WTC11 (cell line): ENCODE results near the gene SYNM. TPM values are rescaled to one million over a fixed set of nuclear protein-coding genes. Genes with fewer than 3 reads are reported as not detected.

ENCODE experiments used
- ATAC-seq: fragments of 200-7000 bp; cut with Tn5 transposase; 2 replicates; pipeline ENCODE4 v1.10.0; 2021; ENCODE audit warnings: mild to moderate bottlenecking, moderate library complexity
- CTCF ChIA-PET: fragments of 300-600 bp; sonication (Branson Sonifier 250); formaldehyde crosslinking; loops from one replicate; lab custom pipeline; 2021; ENCODE audit warnings: antibody characterized with exemption; lab: Charles Lee
- POLR2A ChIA-PET: fragments of 350-600 bp; sonication (Branson Sonifier 250); formaldehyde crosslinking; loops from one replicate; lab custom pipeline; 2021; ENCODE audit warnings: antibody characterized with exemption; lab: Charles Lee
- DNase-seq: peaks from one replicate; pipeline ENCODE4 v3.0.0; 2021; ENCODE audit warnings: low spot score
- H3K27ac Mint-ChIP-seq: 2 replicates; pipeline ENCODE4 v1.8.0; 2021; ENCODE audit warnings: mixed read lengths
- H3K27me3 Mint-ChIP-seq: 2 replicates; pipeline ENCODE4 v1.8.0; 2021; ENCODE audit warnings: low read depth, mild to moderate bottlenecking, moderate library complexity, mixed read lengths
- H3K36me3 Mint-ChIP-seq: 2 replicates; pipeline ENCODE4 v1.8.0; 2021; ENCODE audit warnings: mixed read lengths
- H3K4me1 Mint-ChIP-seq: 2 replicates; pipeline ENCODE4 v1.8.0; 2022; ENCODE audit warnings: mixed read lengths
- H3K4me3 Mint-ChIP-seq: 2 replicates; pipeline ENCODE4 v1.8.0; 2021; ENCODE audit warnings: mild to moderate bottlenecking, moderate library complexity, mixed read lengths
- H3K9me3 Mint-ChIP-seq: 2 replicates; pipeline ENCODE4 v1.8.0; 2021; ENCODE audit warnings: mixed read lengths
- CREB1 ChIP-seq: sonication (generic); formaldehyde crosslinking; IDR thresholded peaks from 2 replicates; pipeline ENCODE4 v1.8.0; 2023; ENCODE audit warnings: mild to moderate bottlenecking, missing genetic modification reagents
- ELF4 ChIP-seq: sonication (generic); formaldehyde crosslinking; IDR thresholded peaks from 2 replicates; pipeline ENCODE4 v1.8.1; 2022; ENCODE audit warnings: low read depth, mild to moderate bottlenecking, moderate library complexity, missing genetic modification reagents
- ETV6 ChIP-seq: sonication (generic); formaldehyde crosslinking; IDR thresholded peaks from 2 replicates; pipeline ENCODE4 v1.8.1; 2022; ENCODE audit warnings: mild to moderate bottlenecking, missing genetic modification reagents
- IRF2 ChIP-seq: sonication (generic); formaldehyde crosslinking; IDR thresholded peaks from 2 replicates; pipeline ENCODE4 v1.8.0; 2022; ENCODE audit warnings: low read depth, missing genetic modification reagents, borderline replicate concordance
- JUN ChIP-seq: sonication (generic); formaldehyde crosslinking; IDR thresholded peaks from 2 replicates; pipeline ENCODE4 v1.8.0; 2023; ENCODE audit warnings: mild to moderate bottlenecking, missing genetic modification reagents
- MLX ChIP-seq: sonication (generic); formaldehyde crosslinking; IDR thresholded peaks from 2 replicates; pipeline ENCODE4 v1.8.1; 2023; ENCODE audit warnings: mild to moderate bottlenecking, missing genetic modification reagents, moderate library complexity
- MXD4 ChIP-seq: fragments of 250-450 bp; sonication (Bioruptor Pico); IDR thresholded peaks from 2 replicates; pipeline ENCODE4 v1.8.0; 2021; ENCODE audit warnings: mild to moderate bottlenecking, moderate library complexity, borderline replicate concordance
- MYBL2 ChIP-seq: sonication (generic); formaldehyde crosslinking; IDR thresholded peaks from 2 replicates; pipeline ENCODE4 v1.8.1; 2023; ENCODE audit warnings: mild to moderate bottlenecking, moderate library complexity, missing genetic modification reagents
- NFATC4 ChIP-seq: fragments of 250-450 bp; sonication (Bioruptor Pico); IDR thresholded peaks from 2 replicates; pipeline ENCODE4 v1.9.0; 2021; ENCODE audit warnings: mild to moderate bottlenecking
- TP53 ChIP-seq: sonication (generic); formaldehyde crosslinking; IDR thresholded peaks from 2 replicates; pipeline ENCODE4 v1.8.1; 2023; ENCODE audit warnings: mild to moderate bottlenecking, missing genetic modification reagents
- ZBTB21 ChIP-seq: sonication (generic); formaldehyde crosslinking; IDR thresholded peaks from 2 replicates; pipeline ENCODE4 v1.8.1; 2023; ENCODE audit warnings: mild to moderate bottlenecking, missing genetic modification reagents, borderline replicate concordance
- ZBTB43 ChIP-seq: sonication (generic); formaldehyde crosslinking; IDR thresholded peaks from 2 replicates; pipeline ENCODE4 v1.8.1; 2023; ENCODE audit warnings: mild to moderate bottlenecking, missing genetic modification reagents
- ZNF121 ChIP-seq: sonication (generic); formaldehyde crosslinking; IDR thresholded peaks from 2 replicates; pipeline ENCODE4 v1.8.0; 2023; ENCODE audit warnings: missing genetic modification reagents
- ZNF219 ChIP-seq: sonication (generic); formaldehyde crosslinking; IDR thresholded peaks from 2 replicates; pipeline ENCODE4 v1.8.0; 2023; ENCODE audit warnings: missing genetic modification reagents, mild to moderate bottlenecking, borderline replicate concordance
- ZNF232 ChIP-seq: sonication (generic); formaldehyde crosslinking; IDR thresholded peaks from 2 replicates; pipeline ENCODE4 v1.8.0; 2022; ENCODE audit warnings: mild to moderate bottlenecking, missing genetic modification reagents
- ZNF416 ChIP-seq: fragments of 250-450 bp; sonication (Bioruptor Pico); IDR thresholded peaks from 2 replicates; pipeline ENCODE4 v1.9.0; 2021; ENCODE audit warnings: mild to moderate bottlenecking, inconsistent platforms
- total RNA-seq: library from RNA; stranded (reverse); gene quantifications from 3 replicates; pipeline ENCODE4 v1.2.3, GENCODE V29; 2021
- TF ChIP-seq, protein P1 (sequence below): fragments of 250-450 bp; sonication (Bioruptor Pico); IDR thresholded peaks from 2 replicates; pipeline ENCODE4 v1.9.0; 2021; ENCODE audit warnings: moderate library complexity, mild to moderate bottlenecking, inconsistent platforms, borderline replicate concordance
- TF ChIP-seq, protein P2 (sequence below): sonication (generic); formaldehyde crosslinking; IDR thresholded peaks from 2 replicates; pipeline ENCODE4 v1.8.1; 2023; ENCODE audit warnings: mild to moderate bottlenecking, missing genetic modification reagents
- TF ChIP-seq, protein P3 (sequence below): sonication (generic); formaldehyde crosslinking; IDR thresholded peaks from 2 replicates; pipeline ENCODE4 v1.8.1; 2022; ENCODE audit warnings: low read depth, mild to moderate bottlenecking, moderate library complexity, missing genetic modification reagents, borderline replicate concordance
- TF ChIP-seq, protein P4 (sequence below): sonication (generic); formaldehyde crosslinking; IDR thresholded peaks from 2 replicates; pipeline ENCODE4 v1.8.0; 2022; ENCODE audit warnings: mild to moderate bottlenecking, missing genetic modification reagents
- TF ChIP-seq, protein P5 (sequence below): sonication (generic); formaldehyde crosslinking; IDR thresholded peaks from 2 replicates; pipeline ENCODE4 v1.8.1; 2023; ENCODE audit warnings: mild to moderate bottlenecking, moderate library complexity, missing genetic modification reagents

SYNM gene
- total RNA-seq, 1 experiment from 2014 or later = 2.2 TPM

DNA sequence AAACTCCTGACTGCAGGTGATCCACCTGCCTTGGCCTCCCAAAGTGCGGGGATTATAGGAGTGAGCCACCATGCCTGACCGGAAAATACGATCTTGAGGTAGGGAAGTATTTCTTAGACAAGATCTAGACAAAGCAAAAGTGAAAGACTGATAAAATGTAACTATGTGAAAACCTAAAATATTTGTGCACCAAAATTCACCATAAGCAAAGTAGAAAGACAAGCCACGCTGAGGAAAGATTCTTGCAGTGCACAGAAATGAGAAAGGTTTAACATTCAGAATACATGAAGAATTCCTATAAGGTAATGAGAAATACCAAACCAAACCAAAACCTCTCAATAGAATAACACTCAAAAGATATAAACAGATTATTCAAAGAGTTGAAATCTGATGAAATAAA is 35.7 kb downstream of the SYNM start (continued):
- TF ChIP-seq ZBTB43 (CRISPR knock-in tag) = no peak
- TF ChIP-seq MYBL2 (CRISPR knock-in tag) = no peak
- TF ChIP-seq, protein P1, sequence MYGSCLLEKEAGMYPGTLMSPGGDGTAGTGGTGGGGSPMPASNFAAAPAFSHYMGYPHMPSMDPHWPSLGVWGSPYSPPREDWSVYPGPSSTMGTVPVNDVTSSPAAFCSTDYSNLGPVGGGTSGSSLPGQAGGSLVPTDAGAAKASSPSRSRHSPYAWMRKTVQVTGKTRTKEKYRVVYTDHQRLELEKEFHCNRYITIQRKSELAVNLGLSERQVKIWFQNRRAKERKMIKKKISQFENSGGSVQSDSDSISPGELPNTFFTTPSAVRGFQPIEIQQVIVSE (CRISPR knock-in tag) = no peak
- no peak for TF ChIP-seq ZNF232

- Mint-ChIP-seq H3K27me3 (no peaks in the 10 kb centered on the region), H3K27ac (peak overlapping the region; percentile 55), H3K4me3 (no peak overlapping the region), H3K9me3 (no peaks in the 10 kb centered on the region), H3K4me1 (peaks cover 63% of the 10 kb centered on the region), H3K36me3 (peaks cover 20% of the 10 kb centered on the region; the same call in 1 of the 2 replicates)
- TF ChIP-seq JUN (CRISPR knock-in tag) (no peak), NFATC4 (CRISPR knock-in tag) (no peak), MXD4 (CRISPR knock-in tag) (no peak), CREB1 (CRISPR knock-in tag) (no peak), TP53 (CRISPR knock-in tag) (no peak), ZNF416 (CRISPR knock-in tag) (no peak), ELF4 (CRISPR knock-in tag) (no peak)
- TF ChIP-seq, protein P2, sequence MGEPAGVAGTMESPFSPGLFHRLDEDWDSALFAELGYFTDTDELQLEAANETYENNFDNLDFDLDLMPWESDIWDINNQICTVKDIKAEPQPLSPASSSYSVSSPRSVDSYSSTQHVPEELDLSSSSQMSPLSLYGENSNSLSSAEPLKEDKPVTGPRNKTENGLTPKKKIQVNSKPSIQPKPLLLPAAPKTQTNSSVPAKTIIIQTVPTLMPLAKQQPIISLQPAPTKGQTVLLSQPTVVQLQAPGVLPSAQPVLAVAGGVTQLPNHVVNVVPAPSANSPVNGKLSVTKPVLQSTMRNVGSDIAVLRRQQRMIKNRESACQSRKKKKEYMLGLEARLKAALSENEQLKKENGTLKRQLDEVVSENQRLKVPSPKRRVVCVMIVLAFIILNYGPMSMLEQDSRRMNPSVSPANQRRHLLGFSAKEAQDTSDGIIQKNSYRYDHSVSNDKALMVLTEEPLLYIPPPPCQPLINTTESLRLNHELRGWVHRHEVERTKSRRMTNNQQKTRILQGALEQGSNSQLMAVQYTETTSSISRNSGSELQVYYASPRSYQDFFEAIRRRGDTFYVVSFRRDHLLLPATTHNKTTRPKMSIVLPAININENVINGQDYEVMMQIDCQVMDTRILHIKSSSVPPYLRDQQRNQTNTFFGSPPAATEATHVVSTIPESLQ (CRISPR knock-in tag) = no peak
- ChIA-PET POLR2A (interaction anchor here (1.1 kb wide), 1 partner anchor 10 kb away, joined by 3 read pairs; no protein-coding TSS in a partner anchor), CTCF (interaction anchor here (1.6 to 2.0 kb wide), 2 partner anchors 9 to 37 kb away, joined by 4 to 9 read pairs; partner anchors contain the start of gene SYNM)
- ATAC-seq (no peak), DNase-seq (no peak)
Measured at GRCh38 chr15:99141943-99142342, 37.1 kb downstream of the SYNM start.

GRCh38 chr15:99142562-99142961 is 37.7 kb downstream of the SYNM start:
- DNase-seq (no peak), ATAC-seq (peak; percentile 35)
- no peaks in the 10 kb centered on the region for H3K27me3 Mint-ChIP-seq
- peaks cover 3% of the 10 kb centered on the region; the same call in 1 of the 2 replicates for H3K9me3 Mint-ChIP-seq
- POLR2A ChIA-PET = interaction anchor here (0.8 to 1.1 kb wide), 2 partner anchors 10 to 91 kb away, joined by 3 read pairs; no protein-coding TSS in a partner anchor
- H3K27ac Mint-ChIP-seq = peak overlapping the region; percentile 55
- no peak overlapping the region; the same call in 1 of the 2 replicates for H3K4me3 Mint-ChIP-seq
- H3K4me1 Mint-ChIP-seq = peaks cover 57% of the 10 kb centered on the region
- TF ChIP-seq, protein P3, sequence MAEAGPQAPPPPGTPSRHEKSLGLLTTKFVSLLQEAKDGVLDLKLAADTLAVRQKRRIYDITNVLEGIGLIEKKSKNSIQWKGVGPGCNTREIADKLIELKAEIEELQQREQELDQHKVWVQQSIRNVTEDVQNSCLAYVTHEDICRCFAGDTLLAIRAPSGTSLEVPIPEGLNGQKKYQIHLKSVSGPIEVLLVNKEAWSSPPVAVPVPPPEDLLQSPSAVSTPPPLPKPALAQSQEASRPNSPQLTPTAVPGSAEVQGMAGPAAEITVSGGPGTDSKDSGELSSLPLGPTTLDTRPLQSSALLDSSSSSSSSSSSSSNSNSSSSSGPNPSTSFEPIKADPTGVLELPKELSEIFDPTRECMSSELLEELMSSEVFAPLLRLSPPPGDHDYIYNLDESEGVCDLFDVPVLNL (CRISPR knock-in tag) = no peak
- TF ChIP-seq MLX (CRISPR knock-in tag) (no peak), ZBTB21 (no peak), ZNF121 (no peak), ZNF232 (no peak), MYBL2 (CRISPR knock-in tag) (no peak), TP53 (CRISPR knock-in tag) (no peak), ZBTB43 (CRISPR knock-in tag) (no peak), ETV6 (CRISPR knock-in tag) (no peak), IRF2 (no peak), ZNF219 (CRISPR knock-in tag) (no peak)
- TF ChIP-seq, protein P4, sequence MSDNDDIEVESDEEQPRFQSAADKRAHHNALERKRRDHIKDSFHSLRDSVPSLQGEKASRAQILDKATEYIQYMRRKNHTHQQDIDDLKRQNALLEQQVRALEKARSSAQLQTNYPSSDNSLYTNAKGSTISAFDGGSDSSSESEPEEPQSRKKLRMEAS (CRISPR knock-in tag) = no peak
- TF ChIP-seq, protein P5, sequence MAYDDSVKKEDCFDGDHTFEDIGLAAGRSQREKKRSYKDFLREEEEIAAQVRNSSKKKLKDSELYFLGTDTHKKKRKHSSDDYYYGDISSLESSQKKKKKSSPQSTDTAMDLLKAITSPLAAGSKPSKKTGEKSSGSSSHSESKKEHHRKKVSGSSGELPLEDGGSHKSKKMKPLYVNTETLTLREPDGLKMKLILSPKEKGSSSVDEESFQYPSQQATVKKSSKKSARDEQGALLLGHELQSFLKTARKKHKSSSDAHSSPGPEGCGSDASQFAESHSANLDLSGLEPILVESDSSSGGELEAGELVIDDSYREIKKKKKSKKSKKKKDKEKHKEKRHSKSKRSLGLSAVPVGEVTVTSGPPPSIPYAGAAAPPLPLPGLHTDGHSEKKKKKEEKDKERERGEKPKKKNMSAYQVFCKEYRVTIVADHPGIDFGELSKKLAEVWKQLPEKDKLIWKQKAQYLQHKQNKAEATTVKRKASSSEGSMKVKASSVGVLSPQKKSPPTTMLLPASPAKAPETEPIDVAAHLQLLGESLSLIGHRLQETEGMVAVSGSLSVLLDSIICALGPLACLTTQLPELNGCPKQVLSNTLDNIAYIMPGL (CRISPR knock-in tag) = no peak
- TF ChIP-seq, protein P1 (CRISPR knock-in tag) = no peak
- TF ChIP-seq, all 79 proteins: peak for 0
- peaks cover 17% of the 10 kb centered on the region for H3K36me3 Mint-ChIP-seq
- CTCF ChIA-PET = interaction anchor here (0.9 to 2.0 kb wide), 6 partner anchors 8 to 43 kb away, joined by 3 to 9 read pairs (median 4); partner anchors contain the start of gene SYNM
